D721Med (cell line): Measurements from ENCODE around the gene OGFOD1.

Experiments used
- DNase-seq: peaks from one replicate; pipeline ENCODE4 v3.0.0; 2011; ENCODE audit warnings: low spot score; ENCODE audit not compliant: insufficient read length
- FAIRE-seq: peaks from 2 replicates; lab custom pipeline; 2011; peaks lifted over from hg19 to GRCh38; lab: Jason Lieb, UNC
- CTCF ChIP-seq: IDR thresholded peaks from 2 replicates; pipeline ENCODE4 v1.5.1; 2012; ENCODE audit warnings: mild to moderate bottlenecking, control low read depth; ENCODE audit not compliant: insufficient read depth; ENCODE audit errors: missing control alignments

Gene OGFOD1

GRCh38 chr16:56525236-56525635 lies 73.9 kb downstream of the OGFOD1 start:
- no peak for FAIRE-seq
- TF ChIP-seq CTCF: no peak
- DNase-seq: no peak
